Transverse colon (tissue), 4 donors: ENCODE measurements around the gene RICTOR. TPM values are rescaled to one million over a fixed set of nuclear protein-coding genes. Genes with fewer than 3 reads are reported as not detected.

Experiments used
- DNase-seq: peaks from one replicate; pipeline ENCODE4 v3.0.0-alpha.2; 2019
- H3K27ac ChIP-seq, 4 donors: fragments of 200-600 bp; sonication (generic); 2 replicates each; pipeline ENCODE4 v1.5.1; 2016 to 2018; ENCODE audit warnings: inconsistent platforms in 4 of 4
- H3K27me3 ChIP-seq: fragments of 200-600 bp; sonication (generic); 2 replicates; pipeline ENCODE4 v1.5.1; 2017; ENCODE audit warnings: inconsistent platforms
- H3K36me3 ChIP-seq, 4 donors: fragments of 200-600 bp; sonication (generic); 2 replicates each; pipeline ENCODE4 v1.5.1; 2017 to 2019; ENCODE audit warnings: inconsistent platforms in 4 of 4
- H3K4me1 ChIP-seq, 4 donors: fragments of 200-600 bp; sonication (generic); 2 replicates each; pipeline ENCODE4 v1.5.1; 2017 to 2020; ENCODE audit warnings: inconsistent platforms in 4 of 4
- H3K4me3 ChIP-seq, 4 donors: fragments of 200-600 bp; sonication (generic); 1 replicate in 1 of 4; 2 replicates in 3 of 4; pipeline versions ENCODE4 v1.5.1 to v1.6.1; 2017 to 2019; ENCODE audit warnings: inconsistent platforms in 4 of 4
- H3K9me3 ChIP-seq, 2 donors: fragments of 200-600 bp; sonication (generic); 2 replicates each; pipeline ENCODE4 v1.5.1; 2017 to 2019; ENCODE audit warnings: inconsistent platforms in 2 of 2
- CTCF ChIP-seq, 5 experiments: fragments of 200-600 bp in 3 of 5; fragments of 450-650 bp in 2 of 5; sonication (generic) in 3 of 5; IDR thresholded peaks; 1 replicate in 2 of 5; 2 replicates in 3 of 5; pipeline ENCODE4 v1.5.1; 2016 to 2017; ENCODE audit warnings: antibody characterized with exemption in 5 of 5, inconsistent platforms in 3 of 5, mild to moderate bottlenecking in 2 of 5, moderate library complexity in 1 of 5
- EP300 ChIP-seq: sonication (generic); formaldehyde crosslinking; IDR thresholded peaks from one replicate; pipeline ENCODE4 v1.6.1; 2017; ENCODE audit warnings: antibody characterized with exemption, low read depth
- POLR2A ChIP-seq: fragments of 450-650 bp; IDR thresholded peaks from one replicate; pipeline ENCODE4 v1.6.1; 2016; ENCODE audit warnings: antibody characterized with exemption, mild to moderate bottlenecking, moderate library complexity
- POLR2AphosphoS5 ChIP-seq, 3 donors: sonication (generic); formaldehyde crosslinking; IDR thresholded peaks; one replicate each; pipeline ENCODE4 v1.6.1; 2016; ENCODE audit warnings: antibody characterized with exemption in 3 of 3
- WGBS, 2 donors: methylation state at CpG; one replicate each; pipeline ENCODE4 v1.1.5; 2018; ENCODE audit warnings: low coverage in 1 of 2; 5-methylcytosine and 5-hydroxymethylcytosine counted together
- in situ Hi-C, 4 donors: fragments of 200-750 bp; cut with MboI; loops; one replicate each; pipeline versions ENCODE4 v1.15.0 to v1.15.1; 2017; ENCODE audit warnings: low sequenced_read_pairs in 3 of 4, low pct_ligation_motif_present in 1 of 4, low pct_unique_long_range_greater_than_20kb in 1 of 4
- intact Hi-C: fragments of 100-400 bp; cut with DNase I; formaldehyde crosslinking; loops from one replicate; pipeline ENCODE4 v1.15.1; 2023; ENCODE audit warnings: low total_unique reads
- total RNA-seq, 4 donors: library from RNA; depleted of rRNA; stranded (reverse); fragments of >200 nt; gene quantifications; one replicate each; pipeline ENCODE4 v1.1.0, GENCODE V29; 2016

The RICTOR gene
- total RNA-seq, 4 donors from 2014 or later, result 20.7 to 44.8 (median 25.8) TPM

DNA sequence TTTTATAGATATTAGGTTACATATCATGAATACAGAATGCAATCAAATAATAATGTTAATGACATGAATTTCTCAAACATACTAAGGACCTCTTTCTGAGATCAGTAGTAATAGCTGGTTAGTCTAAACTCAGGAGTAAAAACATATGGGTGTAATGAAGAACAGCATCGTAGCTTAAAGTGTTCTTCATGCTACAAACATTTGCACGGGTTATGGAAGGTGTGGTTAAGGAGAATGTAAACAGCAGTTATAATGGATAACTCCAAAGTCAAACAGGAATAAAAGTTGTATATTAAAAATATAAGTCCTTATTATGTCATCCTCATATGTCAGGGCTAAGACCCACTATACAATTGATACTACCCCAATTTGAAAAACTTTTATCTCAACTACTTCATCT, 112.5 kb downstream of the RICTOR start:
- DNase-seq, result no peak
- no peak overlapping the region for H3K27ac ChIP-seq
- intact Hi-C loops, result no loop called here
- H3K36me3 ChIP-seq, result peaks cover 0 to 89% (median 34%) of the 10 kb centered on the region in 4 donors
- TF ChIP-seq CTCF (IDR thresholded peaks at IDR 0.05) (no peak), EP300 (no peak), POLR2A (no peak), POLR2AphosphoS5 (IDR thresholded peaks at IDR 0.05) (no peak)
- H3K4me1 ChIP-seq, result no peaks in the 10 kb centered on the region
- in situ Hi-C loops, result no loop called here
- 44 to 64% methylated on average over 2 of the region's 2 CpGs for WGBS, 2 donors
- no peaks in the 10 kb centered on the region for H3K27me3 ChIP-seq
- no peaks in the 10 kb centered on the region for H3K9me3 ChIP-seq
- H3K4me3 ChIP-seq, result no peak overlapping the region

GRCh38 chr5:38953426-38954012, 120.7 kb downstream of the RICTOR start:
- no peaks in the 10 kb centered on the region for H3K4me1 ChIP-seq
- no peak overlapping the region for H3K27ac ChIP-seq
- WGBS, 2 donors, result 86 to 90% methylated on average over 4 of the region's 4 CpGs
- in situ Hi-C loops, result no loop called here
- no peaks in the 10 kb centered on the region for H3K9me3 ChIP-seq
- H3K27me3 ChIP-seq, result no peaks in the 10 kb centered on the region
- H3K36me3 ChIP-seq, result peaks cover 0 to 81% (median 36%) of the 10 kb centered on the region in 4 donors
- DNase-seq, result no peak
- intact Hi-C loops, result no loop called here
- H3K4me3 ChIP-seq, result no peak overlapping the region
- TF ChIP-seq EP300 (no peak), CTCF (IDR thresholded peaks at IDR 0.05) (no peak), POLR2A (no peak), POLR2AphosphoS5 (IDR thresholded peaks at IDR 0.05) (no peak)

DNA sequence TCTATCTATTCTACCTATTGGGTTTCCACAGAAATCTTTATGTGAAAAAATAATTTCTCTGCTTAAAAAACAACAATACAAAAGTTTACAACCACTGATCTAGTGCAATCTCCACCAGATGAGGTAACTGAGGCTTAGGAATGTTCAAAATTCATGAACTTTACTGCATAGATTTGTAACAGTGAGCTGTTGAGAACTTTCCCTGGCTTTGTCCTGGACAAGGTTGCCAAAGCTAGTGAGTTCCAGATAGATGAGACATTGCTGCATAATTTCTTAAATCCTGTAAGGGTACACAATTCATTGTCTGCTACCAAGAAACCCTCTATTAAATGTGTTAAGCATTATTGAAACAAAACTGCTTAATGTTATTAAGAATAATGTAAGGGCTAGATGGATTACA, 125.7 kb downstream of the RICTOR start:
- H3K27ac ChIP-seq, result no peak overlapping the region
- H3K36me3 ChIP-seq, result peaks cover 0 to 87% (median 41%) of the 10 kb centered on the region in 4 donors
- no peaks in the 10 kb centered on the region for H3K4me1 ChIP-seq
- no peak overlapping the region for H3K4me3 ChIP-seq
- in situ Hi-C loops, result no loop called here
- H3K9me3 ChIP-seq, result no peaks in the 10 kb centered on the region
- intact Hi-C loops, result no loop called here
- no peaks in the 10 kb centered on the region for H3K27me3 ChIP-seq
- DNase-seq, result no peak
- TF ChIP-seq CTCF (IDR thresholded peaks at IDR 0.05), result no peak
- TF ChIP-seq EP300, result no peak

DNA sequence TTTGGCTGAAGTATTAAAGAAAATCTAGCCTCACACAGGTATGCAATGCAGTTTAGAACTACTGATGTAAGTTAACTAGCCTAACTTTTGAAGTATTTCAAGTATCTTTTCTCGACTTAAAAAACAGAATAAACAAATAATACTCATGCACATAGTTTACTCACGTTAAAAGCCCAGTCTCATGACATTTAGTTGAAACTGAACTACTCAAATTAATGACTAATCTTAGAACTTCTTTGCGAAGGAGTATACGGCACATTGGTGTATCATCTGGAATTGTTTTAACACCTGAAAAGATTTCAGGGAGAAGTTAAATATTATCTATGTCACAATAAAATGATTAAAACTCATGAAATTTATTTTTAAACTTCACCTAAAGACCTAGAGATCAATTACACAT, 129.9 kb downstream of the RICTOR start:
- intact Hi-C loops (no loop called here), in situ Hi-C loops (no loop called here)
- 80 to 83% methylated on average over 4 of the region's 4 CpGs for WGBS, 2 donors
- no peak for DNase-seq
- Histone ChIP-seq H3K36me3 (peaks cover 0 to 79% (median 32%) of the 10 kb centered on the region in 4 donors), H3K4me1 (no peaks in the 10 kb centered on the region), H3K4me3 (no peak overlapping the region), H3K9me3 (no peaks in the 10 kb centered on the region), H3K27me3 (no peaks in the 10 kb centered on the region), H3K27ac (no peak overlapping the region)
- TF ChIP-seq POLR2A (no peak), POLR2AphosphoS5 (IDR thresholded peaks at IDR 0.05) (no peak), CTCF (IDR thresholded peaks at IDR 0.05) (no peak), EP300 (no peak)
